ENCODE measurements around the gene HDAC6. TPM values are rescaled to one million over a fixed set of nuclear protein-coding genes. Genes with fewer than 3 reads are reported as not detected.

Gene HDAC6
- total RNA-seq, 2 experiments from 2014 or later = 95.2 to 95.7 TPM

- POLR2A ChIA-PET = no interaction called here
- CTCF ChIA-PET = no interaction called here
- no peaks in the 10 kb centered on the region for H3K4me1 ChIP-seq (ENCODE audit: insufficient read depth, low read length)
- H3K9me3 Mint-ChIP-seq = no peaks in the 10 kb centered on the region
- no peak overlapping the region for H3K4me3 Mint-ChIP-seq
- intact Hi-C loops (cut with DNase I, micrococcal nuclease) = no loop called here
- no peak overlapping the region for H3K27ac Mint-ChIP-seq
- no peaks in the 10 kb centered on the region for H3K9me3 ChIP-seq (ENCODE audit: control insufficient read depth in 1 of 2, insufficient read depth in 1 of 2, low read length in 2 of 2)
- H3K36me3 ChIP-seq (ENCODE audit: insufficient read depth, low read length) = peaks cover 16% of the 10 kb centered on the region
- H3K27me3 Mint-ChIP-seq = no peaks in the 10 kb centered on the region
- H3K36me3 Mint-ChIP-seq (ENCODE audit: low read depth) = peaks cover 45% of the 10 kb centered on the region
- H3K4me1 Mint-ChIP-seq (ENCODE audit: low read depth) = no peaks in the 10 kb centered on the region
- no peaks in the 10 kb centered on the region for H3K27me3 ChIP-seq (ENCODE audit: control insufficient read depth in 1 of 2, insufficient read depth in 2 of 2, low read length in 2 of 2)
- DNase-seq = no peak
- no peak overlapping the region for H3K4me3 ChIP-seq (ENCODE audit: low read length)
- ATAC-seq (ENCODE audit: poor library complexity) = no peak
- H3K27ac ChIP-seq (ENCODE audit: low read depth in 1 of 2, low read length in 2 of 2) = no peak overlapping the region
- TF ChIP-seq CTCF (IDR thresholded peaks at IDR 0.05) = no peak
These were observed 13.4 kb downstream of the HDAC6 start for GRCh38 chrX:48815266-48815665.

- CTCF ChIA-PET = no interaction called here
- Histone ChIP-seq H3K27ac (ENCODE audit: low read depth in 1 of 2, low read length in 2 of 2) (no peak overlapping the region), H3K27me3 (ENCODE audit: control insufficient read depth in 1 of 2, insufficient read depth in 2 of 2, low read length in 2 of 2) (no peaks in the 10 kb centered on the region), H3K9me3 (ENCODE audit: control insufficient read depth in 1 of 2, insufficient read depth in 1 of 2, low read length in 2 of 2) (no peaks in the 10 kb centered on the region), H3K4me1 (ENCODE audit: insufficient read depth, low read length) (no peaks in the 10 kb centered on the region), H3K36me3 (ENCODE audit: insufficient read depth, low read length) (peaks cover 18% of the 10 kb centered on the region), H3K4me3 (ENCODE audit: low read length) (no peak overlapping the region)
- Mint-ChIP-seq H3K27ac (no peak overlapping the region), H3K36me3 (ENCODE audit: low read depth) (peaks cover 45% of the 10 kb centered on the region), H3K4me3 (no peak overlapping the region), H3K27me3 (no peaks in the 10 kb centered on the region), H3K9me3 (no peaks in the 10 kb centered on the region), H3K4me1 (ENCODE audit: low read depth) (no peaks in the 10 kb centered on the region)
- intact Hi-C loops (cut with DNase I, micrococcal nuclease) = no loop called here
- TF ChIP-seq CTCF (IDR thresholded peaks at IDR 0.05) = no peak
- DNase-seq (no peak), ATAC-seq (ENCODE audit: poor library complexity) (no peak)
- POLR2A ChIA-PET = no interaction called here
These were observed 14.3 kb downstream of the HDAC6 start for GRCh38 chrX:48816014-48816810.

GRCh38 chrX:48818098-48818497 lies 16.2 kb downstream of the HDAC6 start:
- Mint-ChIP-seq H3K4me3 (no peak overlapping the region), H3K27me3 (no peaks in the 10 kb centered on the region), H3K9me3 (no peaks in the 10 kb centered on the region), H3K4me1 (ENCODE audit: low read depth) (no peaks in the 10 kb centered on the region), H3K27ac (no peak overlapping the region), H3K36me3 (ENCODE audit: low read depth) (peaks cover 38% of the 10 kb centered on the region)
- Histone ChIP-seq H3K27ac (ENCODE audit: low read depth in 1 of 2, low read length in 2 of 2) (no peak overlapping the region), H3K9me3 (ENCODE audit: control insufficient read depth in 1 of 2, insufficient read depth in 1 of 2, low read length in 2 of 2) (no peaks in the 10 kb centered on the region), H3K4me3 (ENCODE audit: low read length) (no peak overlapping the region), H3K36me3 (ENCODE audit: insufficient read depth, low read length) (peaks cover 18% of the 10 kb centered on the region), H3K4me1 (ENCODE audit: insufficient read depth, low read length) (no peaks in the 10 kb centered on the region), H3K27me3 (ENCODE audit: control insufficient read depth in 1 of 2, insufficient read depth in 2 of 2, low read length in 2 of 2) (no peaks in the 10 kb centered on the region)
- ChIA-PET CTCF (no interaction called here), POLR2A (no interaction called here)
- intact Hi-C loops (cut with DNase I, micrococcal nuclease) = no loop called here
- ATAC-seq (ENCODE audit: poor library complexity) = no peak
- TF ChIP-seq CTCF (IDR thresholded peaks at IDR 0.05) = no peak
- no peak for DNase-seq

Data from CD4-positive, alpha-beta T cell (primary cell).